Hepatocyte (in vitro differentiated cells): ENCODE data around the gene SLC25A13.

Source experiments
- EZH2 ChIP-seq: fragments of 200-600 bp; sonication (generic); IDR thresholded peaks from 2 replicates; pipeline ENCODE4 v1.6.1; 2016; ENCODE audit warnings: antibody characterized with exemption, mild to moderate bottlenecking, borderline replicate concordance
- TF ChIP-seq, protein P1 (sequence below): fragments of 200-600 bp; sonication (generic); IDR thresholded peaks from 2 replicates; pipeline ENCODE4 v1.5.1; 2016; ENCODE audit warnings: antibody characterized with exemption, mild to moderate bottlenecking; ENCODE audit not compliant: poor library complexity

DNA sequence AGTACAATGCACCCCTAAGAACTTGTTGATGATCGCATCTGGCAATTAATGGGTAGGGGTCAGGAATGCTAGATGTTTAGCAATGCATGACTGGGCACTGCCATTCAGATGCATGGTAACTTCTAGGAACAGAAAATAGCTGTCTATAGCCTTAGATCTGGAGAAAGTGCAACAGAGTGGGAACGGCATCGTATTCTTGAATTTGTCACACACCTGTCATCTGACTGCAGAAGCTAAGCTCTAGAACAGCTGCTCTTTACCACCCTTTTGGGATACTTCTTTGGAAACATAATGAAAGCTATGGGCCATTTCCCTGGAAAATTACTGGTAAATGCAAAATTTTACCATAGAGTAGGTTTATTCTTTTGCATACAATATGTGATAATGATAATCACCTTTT lies 118.1 kb downstream of the SLC25A13 start:
- TF ChIP-seq, protein P1, sequence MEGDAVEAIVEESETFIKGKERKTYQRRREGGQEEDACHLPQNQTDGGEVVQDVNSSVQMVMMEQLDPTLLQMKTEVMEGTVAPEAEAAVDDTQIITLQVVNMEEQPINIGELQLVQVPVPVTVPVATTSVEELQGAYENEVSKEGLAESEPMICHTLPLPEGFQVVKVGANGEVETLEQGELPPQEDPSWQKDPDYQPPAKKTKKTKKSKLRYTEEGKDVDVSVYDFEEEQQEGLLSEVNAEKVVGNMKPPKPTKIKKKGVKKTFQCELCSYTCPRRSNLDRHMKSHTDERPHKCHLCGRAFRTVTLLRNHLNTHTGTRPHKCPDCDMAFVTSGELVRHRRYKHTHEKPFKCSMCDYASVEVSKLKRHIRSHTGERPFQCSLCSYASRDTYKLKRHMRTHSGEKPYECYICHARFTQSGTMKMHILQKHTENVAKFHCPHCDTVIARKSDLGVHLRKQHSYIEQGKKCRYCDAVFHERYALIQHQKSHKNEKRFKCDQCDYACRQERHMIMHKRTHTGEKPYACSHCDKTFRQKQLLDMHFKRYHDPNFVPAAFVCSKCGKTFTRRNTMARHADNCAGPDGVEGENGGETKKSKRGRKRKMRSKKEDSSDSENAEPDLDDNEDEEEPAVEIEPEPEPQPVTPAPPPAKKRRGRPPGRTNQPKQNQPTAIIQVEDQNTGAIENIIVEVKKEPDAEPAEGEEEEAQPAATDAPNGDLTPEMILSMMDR: no peak
- no peak for TF ChIP-seq EZH2
